DOHH2 (cell line): ENCODE results near the gene OSBP.

Experiments used
- EZH2phosphoT487 ChIP-seq: fragments of 200-600 bp; sonication (generic); IDR thresholded peaks from 2 replicates; pipeline ENCODE4 v1.6.1; 2017; ENCODE audit warnings: borderline replicate concordance, mild to moderate bottlenecking, antibody characterized with exemption, low read length, moderate library complexity, mixed read lengths
- TF ChIP-seq, protein P1 (sequence below): fragments of 200-600 bp; sonication (generic); IDR thresholded peaks from one replicate; pipeline ENCODE4 v1.5.1; 2014; ENCODE audit warnings: antibody characterized with exemption, mild to moderate bottlenecking, low read depth, low read length; ENCODE audit not compliant: poor library complexity, severe bottlenecking

DNA sequence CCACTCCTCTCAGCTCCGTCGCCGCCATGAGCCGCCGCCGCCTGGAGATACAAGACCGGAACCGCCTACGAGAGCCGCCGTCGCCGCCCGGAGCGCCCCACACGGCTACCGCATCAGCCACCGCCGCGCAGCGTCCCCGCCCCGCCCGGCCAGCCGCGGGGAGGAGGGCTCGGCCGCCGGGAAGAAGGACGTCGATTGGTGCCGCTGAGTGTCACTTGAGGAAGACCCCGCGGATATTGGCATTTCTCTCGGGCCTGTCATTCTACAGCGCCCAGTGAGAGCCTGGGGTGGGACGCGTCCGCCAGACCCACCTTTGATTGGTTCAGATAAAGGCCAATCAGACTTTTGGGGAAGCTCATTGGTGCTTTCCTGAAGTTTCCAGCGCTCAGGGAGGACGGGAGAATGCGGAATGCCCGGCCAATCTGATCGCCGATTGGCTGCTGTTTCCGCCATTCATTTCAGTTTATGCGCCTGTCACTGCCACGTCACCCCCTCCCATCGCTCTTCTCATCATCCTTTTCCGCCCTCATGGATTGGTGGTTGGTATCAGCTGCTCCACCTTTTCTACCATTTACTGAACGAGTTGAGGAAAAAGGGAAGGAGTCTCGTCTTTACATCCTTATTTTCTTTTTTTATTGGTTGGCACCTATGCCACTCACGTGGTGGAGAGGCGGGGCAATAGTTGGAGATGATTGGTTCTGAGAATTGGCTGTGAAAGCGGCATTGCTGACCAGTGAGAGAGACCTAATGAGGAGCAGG is at the start of gene OSBP:
- TF ChIP-seq, protein P1, sequence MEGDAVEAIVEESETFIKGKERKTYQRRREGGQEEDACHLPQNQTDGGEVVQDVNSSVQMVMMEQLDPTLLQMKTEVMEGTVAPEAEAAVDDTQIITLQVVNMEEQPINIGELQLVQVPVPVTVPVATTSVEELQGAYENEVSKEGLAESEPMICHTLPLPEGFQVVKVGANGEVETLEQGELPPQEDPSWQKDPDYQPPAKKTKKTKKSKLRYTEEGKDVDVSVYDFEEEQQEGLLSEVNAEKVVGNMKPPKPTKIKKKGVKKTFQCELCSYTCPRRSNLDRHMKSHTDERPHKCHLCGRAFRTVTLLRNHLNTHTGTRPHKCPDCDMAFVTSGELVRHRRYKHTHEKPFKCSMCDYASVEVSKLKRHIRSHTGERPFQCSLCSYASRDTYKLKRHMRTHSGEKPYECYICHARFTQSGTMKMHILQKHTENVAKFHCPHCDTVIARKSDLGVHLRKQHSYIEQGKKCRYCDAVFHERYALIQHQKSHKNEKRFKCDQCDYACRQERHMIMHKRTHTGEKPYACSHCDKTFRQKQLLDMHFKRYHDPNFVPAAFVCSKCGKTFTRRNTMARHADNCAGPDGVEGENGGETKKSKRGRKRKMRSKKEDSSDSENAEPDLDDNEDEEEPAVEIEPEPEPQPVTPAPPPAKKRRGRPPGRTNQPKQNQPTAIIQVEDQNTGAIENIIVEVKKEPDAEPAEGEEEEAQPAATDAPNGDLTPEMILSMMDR, result no peak
- TF ChIP-seq EZH2phosphoT487, result no peak
